ENCODE results near the gene ZCWPW2.

DNA sequence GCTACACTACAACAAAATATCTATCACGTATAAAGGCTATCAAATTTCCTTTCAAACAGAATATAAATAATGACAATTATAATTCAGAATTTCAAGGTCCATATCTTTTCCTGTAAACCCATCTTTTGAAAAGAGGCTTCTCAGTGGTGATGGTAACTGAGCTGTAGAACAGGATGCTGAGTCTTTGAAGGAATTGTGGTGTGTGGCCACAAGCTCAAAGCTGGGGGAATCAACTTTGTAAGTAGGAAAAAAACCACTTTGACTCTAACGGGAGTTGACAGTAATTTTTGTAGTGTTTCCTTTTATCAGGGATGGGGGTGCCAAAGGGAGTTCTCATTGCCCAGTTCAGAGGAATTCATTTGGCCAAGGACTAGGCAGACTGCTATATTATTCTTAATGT, 13.3 kb upstream of the ZCWPW2 start:
- TF ChIP-seq EP300 (IDR thresholded peaks at IDR 0.05), result no peak
- TF ChIP-seq, protein P1, sequence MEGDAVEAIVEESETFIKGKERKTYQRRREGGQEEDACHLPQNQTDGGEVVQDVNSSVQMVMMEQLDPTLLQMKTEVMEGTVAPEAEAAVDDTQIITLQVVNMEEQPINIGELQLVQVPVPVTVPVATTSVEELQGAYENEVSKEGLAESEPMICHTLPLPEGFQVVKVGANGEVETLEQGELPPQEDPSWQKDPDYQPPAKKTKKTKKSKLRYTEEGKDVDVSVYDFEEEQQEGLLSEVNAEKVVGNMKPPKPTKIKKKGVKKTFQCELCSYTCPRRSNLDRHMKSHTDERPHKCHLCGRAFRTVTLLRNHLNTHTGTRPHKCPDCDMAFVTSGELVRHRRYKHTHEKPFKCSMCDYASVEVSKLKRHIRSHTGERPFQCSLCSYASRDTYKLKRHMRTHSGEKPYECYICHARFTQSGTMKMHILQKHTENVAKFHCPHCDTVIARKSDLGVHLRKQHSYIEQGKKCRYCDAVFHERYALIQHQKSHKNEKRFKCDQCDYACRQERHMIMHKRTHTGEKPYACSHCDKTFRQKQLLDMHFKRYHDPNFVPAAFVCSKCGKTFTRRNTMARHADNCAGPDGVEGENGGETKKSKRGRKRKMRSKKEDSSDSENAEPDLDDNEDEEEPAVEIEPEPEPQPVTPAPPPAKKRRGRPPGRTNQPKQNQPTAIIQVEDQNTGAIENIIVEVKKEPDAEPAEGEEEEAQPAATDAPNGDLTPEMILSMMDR (IDR thresholded peaks at IDR 0.05), result no peak
